NCI-H187 (cell line): ENCODE results near the gene SETD3.

Experiments used
- DNase-seq, 2 experiments: peaks; one replicate each; lab custom pipeline; 2025; lab: John Stamatoyannopoulos, UW

SETD3 gene

DNA sequence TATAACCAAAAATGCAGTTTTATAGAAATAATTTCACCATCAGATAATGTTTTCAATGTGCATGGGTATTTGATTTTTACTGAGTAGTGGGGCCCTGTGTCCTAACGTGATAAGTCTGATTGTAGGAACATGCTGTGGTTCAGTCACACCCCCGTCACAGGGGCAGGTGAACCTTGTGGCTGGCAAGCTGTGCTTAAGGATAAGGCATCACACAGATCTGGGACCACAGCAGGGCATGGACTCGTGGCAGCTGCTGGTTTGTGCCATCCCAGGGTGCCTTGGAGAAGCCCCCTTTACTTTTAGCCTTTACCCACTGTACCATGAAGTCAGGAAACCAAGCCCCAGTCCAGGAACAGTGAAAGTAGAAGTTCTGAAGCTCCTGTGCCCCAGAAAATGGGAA lies 17.2 kb upstream of the SETD3 start:
- no peak for DNase-seq

DNA sequence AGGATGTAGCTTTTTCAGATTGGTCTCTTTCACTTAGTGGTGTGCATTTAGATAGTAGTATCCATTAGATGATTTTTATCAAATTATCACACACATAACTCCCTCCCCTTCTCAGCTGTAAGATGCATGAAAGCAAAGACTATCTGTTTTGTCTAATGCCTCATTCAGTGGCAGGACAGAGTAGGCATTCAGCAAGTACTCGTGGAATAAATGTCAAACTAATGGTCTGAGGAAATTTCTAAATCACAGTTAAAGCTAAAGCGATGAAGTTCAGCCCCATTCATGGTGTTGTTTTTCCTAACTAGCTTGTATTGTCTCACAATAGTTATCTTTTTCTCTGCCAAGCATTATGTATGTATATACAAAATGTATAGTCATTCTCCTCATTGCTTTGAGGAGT lies 16.7 kb upstream of the SETD3 start:
- DNase-seq, result no peak

DNA sequence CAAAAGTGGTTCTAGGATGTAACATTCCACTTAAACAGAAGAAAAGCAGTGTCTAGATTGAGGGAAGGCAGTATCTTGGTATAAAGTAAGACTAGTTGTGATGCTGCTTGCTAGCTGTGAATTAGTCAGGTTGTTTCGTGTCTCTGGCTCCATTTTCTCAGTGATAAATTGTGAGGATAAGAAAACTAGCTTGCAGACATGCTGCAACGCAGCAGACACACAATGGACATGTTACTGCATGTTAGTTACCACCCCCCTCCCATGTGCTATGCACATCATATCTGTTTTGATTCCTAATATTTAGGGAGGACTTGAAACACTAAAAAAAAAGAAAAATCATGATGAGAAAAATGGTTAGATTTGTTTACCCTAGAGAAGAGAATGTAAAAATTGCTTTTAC lies 3.4 kb upstream of the SETD3 start:
- DNase-seq, result no peak

DNA sequence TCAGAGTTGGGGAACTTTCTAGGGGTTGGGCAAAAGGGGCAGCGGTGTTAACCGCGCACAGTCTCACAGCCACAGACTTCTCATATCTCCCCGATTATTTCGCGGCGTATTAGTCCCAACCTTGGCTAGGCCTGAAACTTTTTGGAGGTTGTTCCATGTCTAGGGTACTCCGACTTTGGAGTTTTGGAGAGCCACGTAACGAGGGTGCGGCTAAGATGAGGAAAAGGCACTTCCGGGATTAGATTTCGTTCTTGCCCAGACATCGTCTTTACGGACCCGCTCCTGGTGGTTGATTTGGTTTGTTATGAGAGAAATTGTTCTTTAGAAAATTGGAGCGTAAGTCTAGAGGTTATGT lies 1.1 kb upstream of the SETD3 start:
- no peak for DNase-seq

DNA sequence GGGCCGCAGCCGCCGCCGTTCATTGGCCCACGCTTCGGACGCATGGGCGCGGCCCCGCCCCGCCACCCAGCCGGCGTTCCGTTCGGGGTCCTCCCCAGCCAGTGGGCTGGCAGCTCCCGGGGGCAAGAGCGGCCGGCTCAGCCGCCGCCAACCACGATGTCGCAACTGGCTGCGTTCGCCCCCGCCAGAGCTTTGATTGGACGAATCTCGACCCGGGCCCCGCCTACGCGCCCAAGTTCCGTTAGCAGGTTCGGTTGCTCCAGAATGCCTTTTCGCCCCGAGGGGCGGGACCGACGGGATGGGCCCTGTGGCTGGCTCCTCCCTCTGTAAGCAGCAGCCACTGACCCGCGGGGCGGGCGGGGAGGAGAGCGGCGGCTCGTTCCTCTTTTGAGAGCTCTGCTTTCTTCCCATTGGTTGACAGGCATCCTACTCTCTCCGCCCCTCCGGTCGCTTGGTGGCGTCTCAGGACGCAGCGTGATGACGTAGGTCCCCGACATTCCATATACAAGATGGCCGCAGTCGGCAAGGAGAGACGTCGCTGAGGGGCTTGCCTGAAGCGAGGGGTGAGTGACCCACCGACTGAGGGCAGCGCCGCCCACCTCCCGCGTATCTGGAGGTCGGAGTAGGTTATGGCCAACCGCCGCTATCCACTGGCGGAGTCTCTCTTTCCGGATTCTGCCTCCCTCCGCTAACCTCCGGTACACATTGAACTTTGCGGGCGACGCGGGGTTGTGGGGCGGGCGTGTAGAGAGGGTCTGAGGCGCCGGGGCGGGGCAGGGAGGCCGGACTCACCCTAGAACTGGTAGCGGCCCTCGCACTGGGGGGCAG lies 472 bp upstream of the SETD3 start, which contains the start of gene CCNK:
TSS of gene CCNK (plus strand) at position 493 of the 828 bp plus-strand sequence. CDS start 11,269 bp downstream, outside the sequence.
- DNase-seq, result peak; percentile 99 to 100

DNA sequence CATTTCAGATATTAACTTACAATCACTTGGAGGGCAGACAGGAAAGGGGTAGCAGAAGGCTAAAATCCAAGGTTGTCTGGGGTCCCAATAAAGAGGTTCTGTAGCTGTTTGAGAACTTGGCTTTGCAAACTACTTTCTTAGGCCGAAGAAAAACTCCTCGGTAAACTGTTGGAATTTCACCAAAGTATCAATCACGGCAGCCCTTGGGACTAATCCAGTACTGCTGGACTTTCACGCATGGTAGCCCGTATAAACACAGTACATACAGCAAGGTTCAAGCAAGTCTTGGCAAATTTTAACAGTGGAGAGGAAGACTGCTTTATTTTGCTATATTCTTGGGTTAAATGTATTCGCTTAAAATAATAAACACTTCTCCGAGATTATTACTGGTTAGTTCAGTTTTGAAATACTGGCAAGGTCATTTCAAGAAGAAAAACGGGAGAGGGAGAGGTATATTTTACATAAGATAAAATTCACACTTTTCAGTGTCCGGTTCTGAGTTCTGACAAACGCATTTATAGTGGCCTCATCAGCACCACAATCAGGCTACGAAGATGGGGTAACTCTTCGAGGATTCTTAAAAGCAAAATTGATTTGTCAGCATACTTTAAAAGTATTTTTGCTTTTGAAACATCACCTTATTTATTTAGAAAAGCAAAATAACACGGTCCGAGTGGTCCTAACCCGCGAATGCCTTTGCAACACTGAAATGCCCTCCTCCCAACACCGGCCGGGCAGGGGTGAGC lies 1.3 kb downstream of the SETD3 start:
- DNase-seq, result no peak

DNA sequence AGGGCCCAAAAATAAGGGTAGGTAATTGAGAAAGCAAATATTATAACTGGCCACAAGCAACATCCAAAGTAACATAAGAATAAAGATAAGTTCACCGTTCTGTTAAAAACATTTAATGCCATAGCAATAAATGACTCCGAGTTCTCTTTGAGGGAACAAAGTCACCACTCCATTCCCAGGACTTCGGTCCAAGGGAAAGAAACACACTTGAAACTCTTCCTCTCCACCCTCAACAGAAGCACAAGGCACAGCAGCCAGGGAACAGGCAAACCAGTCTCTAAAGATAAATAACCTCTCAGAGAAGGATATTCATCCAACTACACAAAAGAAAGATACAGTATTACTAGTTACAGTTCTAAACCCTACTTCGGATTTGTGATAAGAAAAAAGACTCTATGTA lies 2.5 kb downstream of the SETD3 start:
- no peak for DNase-seq

DNA sequence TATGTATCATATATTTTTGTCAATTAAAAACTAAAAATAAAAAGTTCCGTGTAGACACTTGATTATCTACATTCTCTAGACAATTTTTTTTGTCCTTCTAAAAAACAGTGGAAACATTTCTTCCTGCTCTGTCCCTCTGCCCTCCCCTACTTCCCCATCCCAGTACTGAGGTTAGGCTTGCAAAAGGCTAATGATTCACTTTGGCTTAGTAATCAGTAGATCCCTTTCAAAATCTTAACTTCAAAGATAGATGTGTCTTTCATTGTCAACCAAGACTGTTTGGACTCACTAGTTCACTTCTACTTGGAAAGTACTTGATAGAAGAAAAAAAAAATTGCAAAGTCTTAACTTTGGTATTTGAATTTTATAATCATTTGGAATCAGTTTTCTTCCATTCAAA lies 3.8 kb downstream of the SETD3 start:
- no peak for DNase-seq

DNA sequence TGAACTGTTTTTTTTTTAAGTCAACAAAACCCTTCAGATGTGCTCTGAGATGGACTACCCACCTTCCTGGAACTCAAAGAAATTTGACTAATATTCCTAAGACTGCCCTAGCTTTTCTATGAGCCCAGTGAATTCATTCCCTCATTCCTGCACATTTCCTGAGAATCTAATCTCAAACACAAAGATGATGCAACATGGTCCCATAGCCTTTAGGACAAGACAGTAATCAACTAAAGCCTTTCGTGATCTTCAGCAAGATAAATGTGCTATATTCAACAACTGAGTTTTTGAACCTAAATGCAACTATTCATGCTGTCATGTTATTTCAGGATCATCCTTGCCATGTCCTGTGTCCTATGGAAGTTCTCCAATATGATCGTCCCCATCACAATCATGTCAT lies 5.0 kb downstream of the SETD3 start:
- DNase-seq, result no peak

DNA sequence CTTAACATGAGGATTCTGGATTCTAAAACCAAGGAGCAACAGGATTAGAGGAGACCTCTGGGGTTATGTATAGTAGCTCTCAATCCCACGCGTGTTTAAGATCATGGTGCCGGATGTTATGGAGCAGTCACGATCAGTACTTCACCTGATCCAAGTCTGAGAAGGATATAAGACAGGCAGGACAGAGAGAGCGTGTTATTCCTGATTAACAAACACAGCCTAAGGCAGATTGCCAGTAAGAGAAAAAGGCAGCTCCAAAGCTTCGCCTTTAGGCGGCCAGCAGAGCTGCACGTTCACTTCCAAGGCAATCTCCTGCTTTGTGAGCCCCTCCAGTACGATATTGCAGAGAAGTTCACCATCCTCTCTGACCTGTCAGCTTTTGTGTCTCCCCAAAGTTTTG lies 5.5 kb downstream of the SETD3 start:
- no peak for DNase-seq

DNA sequence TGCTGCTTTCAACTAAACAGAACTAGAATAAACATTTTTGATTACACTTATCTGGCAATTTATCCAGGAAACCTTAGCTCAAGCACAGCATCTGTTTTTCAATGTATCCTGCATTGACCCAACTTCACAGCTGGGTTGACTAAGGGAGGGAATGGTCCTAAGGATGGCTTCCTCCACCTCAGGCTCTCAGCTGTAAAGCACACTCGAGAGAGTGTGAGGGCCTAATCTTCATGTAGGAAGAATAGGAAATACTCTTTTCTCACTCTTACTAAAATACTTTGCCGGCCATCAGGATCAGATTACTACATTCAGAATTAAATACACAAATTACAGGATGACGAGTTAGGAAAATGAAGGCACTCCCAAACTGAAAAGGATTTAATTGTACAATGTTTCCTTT lies 7.2 kb downstream of the SETD3 start:
- DNase-seq, result no peak

DNA sequence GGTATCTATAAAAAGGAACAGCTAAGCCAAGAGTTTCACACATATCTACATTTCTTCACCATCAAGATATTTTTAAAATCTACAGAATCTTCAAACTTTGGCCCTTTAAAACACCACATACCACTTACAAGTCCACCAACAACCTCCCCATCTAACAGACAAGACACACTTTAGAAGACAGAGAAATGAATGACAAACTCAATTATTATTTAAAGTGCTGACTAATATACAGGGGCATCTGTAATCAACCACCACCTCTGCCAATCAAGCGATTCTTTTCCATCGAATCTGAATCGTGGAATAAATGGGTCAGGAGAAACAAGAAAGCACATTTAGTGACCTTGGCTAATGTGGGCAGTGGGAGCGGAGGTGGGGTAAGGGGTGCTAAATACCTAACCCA lies 7.7 kb downstream of the SETD3 start:
- no peak for DNase-seq

DNA sequence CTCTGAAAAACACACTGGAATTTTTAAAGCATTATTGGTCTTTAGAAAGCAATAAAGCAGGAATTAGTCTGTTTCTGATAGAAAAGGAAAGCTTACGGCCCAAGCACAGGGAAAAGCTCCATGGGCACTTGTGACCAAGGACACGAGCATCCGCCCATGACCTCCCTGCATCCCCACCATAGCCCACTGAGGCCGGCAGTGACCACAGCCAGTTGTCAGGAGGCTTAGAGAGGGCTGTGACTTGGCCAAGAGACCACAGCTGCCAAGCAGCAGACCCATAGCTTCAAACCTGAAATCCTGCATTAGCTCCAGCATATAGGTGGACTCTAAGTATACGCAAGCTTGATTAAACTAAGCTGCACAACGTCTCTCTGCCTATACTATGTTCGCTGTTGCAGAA lies 8.9 kb downstream of the SETD3 start:
- DNase-seq, result no peak

DNA sequence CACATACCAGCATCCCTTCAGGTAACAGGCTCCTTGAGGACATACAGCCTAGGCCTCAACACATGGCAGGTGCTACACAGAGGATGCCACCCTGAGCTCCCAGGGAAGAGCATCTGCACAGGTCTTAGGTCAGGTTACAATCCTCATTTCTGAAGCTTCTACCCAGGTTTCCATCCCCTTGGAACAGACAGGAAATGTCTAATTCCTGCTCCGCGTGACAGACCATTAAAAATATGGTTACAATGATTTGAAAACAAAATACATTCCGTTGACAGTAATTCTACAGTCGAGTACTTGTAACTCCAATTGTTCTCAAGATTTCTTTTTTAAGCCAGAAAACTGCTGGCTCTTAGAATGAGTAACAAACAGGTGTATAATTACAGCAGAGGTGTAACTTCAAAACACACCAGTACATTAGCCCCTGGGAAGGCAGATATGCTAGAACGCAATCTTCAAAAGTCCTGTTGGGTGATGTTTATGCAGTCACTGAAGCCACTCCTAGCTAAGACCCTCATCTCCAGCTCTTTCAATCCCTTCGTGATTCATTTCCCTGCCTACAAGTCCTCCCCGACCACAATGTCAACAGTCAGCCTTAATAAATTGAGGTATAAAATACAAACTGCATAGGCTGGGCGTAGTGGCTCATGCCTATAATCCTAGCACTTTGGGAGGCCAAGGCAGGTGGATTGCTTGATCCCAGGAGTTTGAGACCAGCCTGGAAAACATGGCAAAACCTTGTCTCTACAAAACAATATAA lies 11.6 kb downstream of the SETD3 start:
- DNase-seq, result peak in 1 of 2 experiments; percentile 16

DNA sequence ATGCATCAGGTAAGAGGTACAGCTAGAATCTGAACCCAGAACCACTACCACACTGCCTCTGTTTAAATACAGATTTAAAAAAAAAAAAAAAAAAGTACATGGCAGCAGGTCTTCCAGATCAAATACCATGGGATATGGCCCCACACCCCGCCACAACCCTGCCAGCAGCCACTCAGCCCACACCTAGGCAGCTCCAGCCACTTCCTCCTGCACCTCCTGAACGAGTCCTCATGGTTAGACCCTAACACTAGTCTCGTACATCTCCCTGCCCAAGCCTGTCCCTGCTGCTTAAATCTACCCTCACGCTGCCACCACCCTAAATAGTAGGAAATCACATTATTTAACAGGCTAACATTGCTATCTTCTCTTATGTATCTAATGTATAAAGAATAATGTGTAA lies 12.6 kb downstream of the SETD3 start:
- DNase-seq, result no peak

DNA sequence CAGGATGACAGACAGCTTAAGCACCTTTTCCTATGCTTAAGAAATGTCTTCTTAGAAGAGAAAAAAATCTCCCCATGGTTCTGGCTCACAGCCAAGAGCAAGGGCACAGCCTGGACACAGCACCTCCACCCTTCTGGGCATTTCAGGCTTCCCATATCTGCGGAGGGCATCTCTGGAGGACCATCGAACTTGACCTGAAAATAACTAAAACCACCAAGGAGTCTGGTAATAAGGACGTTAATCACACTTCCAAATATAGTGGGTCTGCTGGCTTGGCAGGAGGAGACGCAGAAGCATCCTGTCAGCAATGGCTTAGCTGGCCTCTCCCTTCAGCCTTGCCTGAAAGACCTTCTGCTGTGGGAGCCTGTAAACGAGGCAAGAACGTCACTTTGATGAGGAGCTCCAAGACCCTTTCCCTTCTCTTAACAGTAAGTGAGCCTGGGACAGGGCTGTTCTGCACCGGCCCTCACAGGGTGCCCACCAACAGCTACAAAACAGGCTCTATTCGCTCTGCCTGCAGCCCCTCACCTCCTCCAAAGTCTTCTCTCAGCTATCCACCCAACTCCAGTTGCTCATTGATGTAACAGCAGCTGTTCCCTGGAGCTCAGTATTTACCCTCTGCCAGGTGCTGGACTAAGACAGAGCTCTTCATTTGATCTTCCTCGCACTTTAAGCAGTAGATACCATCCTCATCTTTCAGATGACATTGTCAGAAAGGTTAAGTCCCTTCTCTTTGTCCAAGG lies 13.2 kb downstream of the SETD3 start:
- DNase-seq, result no peak

DNA sequence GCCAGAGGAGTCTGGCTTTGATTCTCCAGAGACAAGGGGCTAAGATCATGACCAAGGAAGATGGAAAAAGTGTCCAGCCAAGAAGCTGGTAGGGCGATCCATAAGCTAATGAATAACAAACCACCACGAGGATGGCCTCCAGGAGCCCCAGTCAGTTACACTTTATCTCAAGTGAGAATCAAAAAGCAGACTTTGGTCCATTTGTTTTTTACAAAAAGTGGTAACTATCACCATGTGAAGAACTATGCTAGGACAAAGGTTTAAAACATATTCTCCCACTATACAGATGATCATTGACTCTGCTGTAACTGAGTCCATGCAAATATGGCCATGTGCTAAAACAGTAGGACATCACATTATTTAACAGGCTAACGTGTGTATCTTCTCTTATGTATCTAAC lies 13.9 kb downstream of the SETD3 start:
- no peak for DNase-seq

DNA sequence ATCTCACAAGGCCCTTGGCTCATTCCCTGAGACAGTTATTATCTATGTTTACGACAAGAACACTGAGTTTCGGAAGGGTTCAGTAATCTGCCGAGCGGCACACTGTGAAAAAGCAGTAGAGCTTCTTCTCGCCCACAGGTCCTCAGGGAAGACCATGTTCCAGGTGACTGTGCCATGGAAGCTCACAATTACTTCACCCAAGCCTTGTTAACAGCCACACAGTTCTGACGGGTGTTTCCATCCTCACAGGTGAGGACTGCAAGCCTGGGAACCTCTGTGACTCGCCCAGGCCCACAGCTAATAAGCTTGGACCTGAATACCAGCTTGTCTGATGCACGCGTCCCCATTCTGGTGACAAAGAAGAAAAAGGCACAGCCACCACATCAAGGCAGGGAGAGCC lies 15.4 kb downstream of the SETD3 start:
- no peak for DNase-seq

DNA sequence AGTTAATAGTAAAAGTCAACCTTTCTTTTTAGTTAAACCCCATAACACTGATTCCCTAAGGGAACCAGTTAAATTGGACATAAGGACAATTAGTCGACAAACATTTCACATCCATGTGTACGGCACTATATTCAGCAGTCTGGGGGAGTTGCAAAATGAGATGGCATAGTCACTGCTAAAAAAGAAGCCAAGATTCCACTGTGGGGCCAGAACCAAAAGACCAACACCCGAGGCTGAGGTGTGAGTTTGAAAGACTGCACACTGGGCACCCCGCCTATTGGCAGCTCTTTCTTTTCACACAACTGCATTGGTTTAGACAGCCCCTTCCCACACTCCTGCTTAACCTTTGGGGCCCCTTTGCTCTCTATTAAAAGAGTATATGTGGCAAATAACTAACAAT lies 16.7 kb downstream of the SETD3 start:
- no peak for DNase-seq

DNA sequence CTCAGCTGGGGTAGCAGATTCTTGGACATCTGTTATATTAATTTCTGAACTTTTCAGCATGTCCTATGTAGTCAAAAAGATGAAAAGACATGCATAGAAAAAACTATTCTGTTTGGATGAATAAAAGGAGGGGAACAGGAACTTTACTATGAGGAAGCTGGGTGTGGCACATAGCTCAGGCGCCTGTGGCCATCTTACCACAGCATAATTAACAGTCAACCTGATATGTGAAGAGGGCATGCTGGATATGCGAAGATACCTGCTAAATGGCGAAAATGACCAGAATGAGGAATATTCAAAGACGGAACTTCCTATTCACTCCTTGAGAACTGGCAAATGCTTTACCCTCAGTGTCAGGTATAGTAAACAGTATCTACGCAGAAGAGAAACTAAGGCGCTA lies 18.4 kb downstream of the SETD3 start:
- DNase-seq, result no peak

DNA sequence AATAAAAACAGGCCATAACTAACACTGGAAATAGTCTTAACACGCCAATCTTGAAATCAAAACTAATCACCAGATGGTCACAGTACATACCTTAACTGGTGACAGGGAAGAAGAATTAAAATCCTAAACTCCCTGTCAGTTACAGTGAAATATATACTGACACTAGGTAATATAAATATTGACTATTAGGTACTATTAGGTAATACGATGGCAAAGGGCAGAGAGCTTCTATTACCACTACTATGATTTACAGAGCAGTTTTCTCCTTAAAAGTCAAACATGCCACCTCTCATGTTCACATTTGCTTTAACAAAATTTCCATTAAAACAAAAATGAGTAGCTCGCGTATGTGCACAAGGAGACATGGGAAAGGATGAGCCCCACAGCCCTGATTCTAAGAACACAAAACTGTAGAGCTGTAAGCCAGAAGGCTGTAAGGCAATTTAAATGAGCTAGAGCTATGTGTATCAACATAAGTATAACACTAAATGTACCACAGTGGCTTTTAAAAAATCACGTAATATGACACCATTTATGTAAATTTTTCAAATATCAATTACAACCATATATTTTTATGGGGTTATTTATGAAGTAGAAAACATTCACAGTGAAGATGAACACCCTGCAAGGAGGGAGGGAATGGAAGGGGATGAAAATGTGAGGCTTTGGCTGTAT lies 19.1 kb downstream of the SETD3 start:
- DNase-seq, result no peak

DNA sequence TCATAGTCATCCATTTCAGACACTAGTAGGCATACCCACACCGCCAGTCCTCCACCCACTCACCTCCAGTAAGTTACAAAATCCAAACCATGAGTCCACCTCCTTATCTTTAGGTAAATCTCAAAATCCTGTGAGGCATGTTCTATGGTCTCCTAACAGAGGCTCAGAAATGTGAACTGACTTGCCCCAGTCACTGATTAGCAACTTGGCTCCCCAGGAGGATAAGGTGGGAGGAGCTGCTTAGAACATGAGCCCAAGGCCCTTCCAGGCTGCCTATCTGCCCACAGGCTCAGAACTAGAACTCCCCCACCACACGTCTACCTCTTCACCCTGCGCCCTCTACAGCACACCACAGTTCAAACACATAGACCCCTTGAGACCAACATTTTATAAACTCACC lies 19.9 kb downstream of the SETD3 start:
- no peak for DNase-seq
